GM23248 (cell line): ENCODE data around the gene ABCC3. TPM values are rescaled to one million over a fixed set of nuclear protein-coding genes. Genes with fewer than 3 reads are reported as not detected.

ENCODE experiments used
- DNase-seq: peaks from one replicate; pipeline ENCODE4 v3.0.0-alpha.2; 2015
- H2AFZ ChIP-seq: fragments of 200-600 bp; sonication (generic); 2 replicates; pipeline ENCODE4 v1.6.1; 2016; ENCODE audit warnings: antibody characterized with exemption
- H3F3A ChIP-seq: fragments of 200-600 bp; sonication (generic); 2 replicates; pipeline ENCODE4 v1.6.1; 2016; ENCODE audit warnings: mild to moderate bottlenecking, antibody characterized with exemption, mixed run types; ENCODE audit not compliant: insufficient read depth
- H3K27ac ChIP-seq: fragments of 200-600 bp; sonication (generic); 2 replicates; pipeline ENCODE4 v1.5.1; 2016; ENCODE audit warnings: mild to moderate bottlenecking
- H3K27me3 ChIP-seq: fragments of 200-600 bp; sonication (generic); replicated peaks from 2 replicates; pipeline ENCODE4 v1.6.1; 2016; ENCODE audit warnings: mild to moderate bottlenecking; ENCODE audit not compliant: insufficient read depth
- H3K36me3 ChIP-seq: fragments of 200-600 bp; sonication (generic); 2 replicates; pipeline ENCODE4 v1.6.1; 2016; ENCODE audit warnings: low read depth, mild to moderate bottlenecking
- H3K4me1 ChIP-seq: fragments of 200-600 bp; sonication (generic); 2 replicates; pipeline ENCODE4 v1.6.1; 2016; ENCODE audit warnings: mild to moderate bottlenecking; ENCODE audit not compliant: insufficient read depth
- H3K4me2 ChIP-seq: fragments of 200-600 bp; sonication (generic); one replicate; pipeline ENCODE4 v1.6.1; 2016; ENCODE audit warnings: mild to moderate bottlenecking; ENCODE audit not compliant: unreplicated experiment
- H3K4me3 ChIP-seq: fragments of 200-600 bp; sonication (generic); 2 replicates; pipeline ENCODE4 v1.5.1; 2016; ENCODE audit warnings: mild to moderate bottlenecking
- H3K79me2 ChIP-seq: fragments of 200-600 bp; sonication (generic); 2 replicates; pipeline ENCODE4 v1.6.1; 2016; ENCODE audit warnings: mild to moderate bottlenecking; ENCODE audit not compliant: insufficient read depth
- H3K9ac ChIP-seq: fragments of 200-600 bp; sonication (generic); 2 replicates; pipeline ENCODE4 v1.6.1; 2016; ENCODE audit warnings: mild to moderate bottlenecking
- H3K9me2 ChIP-seq: fragments of 200-600 bp; sonication (generic); 2 replicates; pipeline ENCODE4 v1.6.1; 2016; ENCODE audit warnings: mixed run types, mild to moderate bottlenecking, moderate library complexity; ENCODE audit not compliant: insufficient read depth
- H3K9me3 ChIP-seq: fragments of 200-600 bp; sonication (generic); one replicate; pipeline ENCODE4 v1.6.1; 2017; ENCODE audit warnings: low read depth
- H4K20me1 ChIP-seq: fragments of 200-600 bp; sonication (generic); 2 replicates; pipeline ENCODE4 v1.6.0; 2016; ENCODE audit not compliant: insufficient read depth
- EZH2 ChIP-seq: fragments of 200-600 bp; sonication (generic); IDR thresholded peaks from 2 replicates; pipeline ENCODE4 v1.6.1; 2018; ENCODE audit warnings: antibody characterized with exemption, mild to moderate bottlenecking; ENCODE audit not compliant: insufficient read depth, poor library complexity, severe bottlenecking
- EZH2phosphoT487 ChIP-seq: fragments of 200-600 bp; sonication (generic); IDR thresholded peaks from 2 replicates; pipeline ENCODE4 v1.6.1; 2018; ENCODE audit warnings: antibody characterized with exemption, moderate library complexity, mild to moderate bottlenecking, low read depth; ENCODE audit not compliant: insufficient read depth
- WGBS, 2 experiments: methylation state at CpG; one replicate each; pipeline ENCODE4 v1.1.6; 2015 to 2017; ENCODE audit warnings: low lambda C conversion rate in 2 of 2, low coverage in 1 of 2; ENCODE audit errors: missing lambda C conversion rate in 2 of 2; 5-methylcytosine and 5-hydroxymethylcytosine counted together
- in situ Hi-C: fragments of 300-500 bp; cut with MboI; formaldehyde crosslinking; loops from 2 replicates; pipeline ENCODE4 v1.15.0; 2020
- polyA plus RNA-seq: library from polyadenylated mRNA; unstranded; fragments of >200 nt; fragmentation: Nextera tagmentation; extraction: Ambion mirVana; gene quantifications from 2 replicates; pipeline ENCODE4 v1.2.1, GENCODE V29; 2016
- total RNA-seq: library from RNA; depleted of rRNA; stranded (reverse); fragments of >200 nt; shearing (Covaris generic); gene quantifications from 2 replicates; pipeline ENCODE4 v1.2.3, GENCODE V29; 2014

Gene ABCC3
- total and polyA plus RNA-seq, 2 experiments from 2014 or later, result 32.0 to 38.5 TPM

DNA sequence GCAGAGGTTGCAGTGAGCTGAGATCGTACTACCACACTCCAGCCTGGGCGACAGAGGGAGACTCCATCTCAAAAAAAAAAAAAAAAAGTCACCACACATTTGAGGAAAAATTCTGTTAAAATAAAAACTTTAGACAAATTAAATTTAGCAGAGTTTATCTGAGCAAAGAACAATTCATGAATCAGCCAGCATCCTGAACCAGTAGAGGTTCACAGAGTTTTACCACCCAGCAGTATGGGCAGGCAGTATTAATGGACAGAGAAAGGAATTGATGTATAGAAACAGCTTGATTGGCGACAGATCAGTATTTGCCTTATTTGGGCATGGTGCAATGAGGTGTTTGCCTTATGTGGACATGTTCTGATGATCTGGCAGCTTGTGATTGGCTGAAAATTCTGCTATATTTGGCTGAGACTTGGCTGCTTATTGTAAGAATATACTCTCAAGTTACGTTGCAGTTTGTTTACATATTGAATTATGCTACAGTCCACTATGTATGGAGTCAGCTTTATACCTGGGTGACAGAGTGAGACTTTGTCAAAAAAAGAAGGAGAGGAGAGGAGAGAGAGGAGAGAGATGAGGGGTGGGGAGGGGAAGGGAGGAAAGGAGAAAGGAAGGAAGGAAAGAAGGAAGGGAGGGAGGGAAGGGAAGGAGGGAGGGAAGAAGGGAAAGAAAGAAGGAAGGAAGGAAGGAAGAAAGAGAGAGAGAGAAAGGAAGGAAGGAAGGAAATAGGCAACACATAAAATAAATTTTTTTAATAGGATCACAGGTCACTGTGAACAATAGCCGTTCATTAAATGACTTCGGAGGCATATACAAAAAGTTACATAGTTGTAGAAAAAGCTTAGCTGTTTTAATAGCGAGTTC, 14.6 kb downstream of the ABCC3 start:
- no peaks in the 10 kb centered on the region for H3K27me3 ChIP-seq
- in situ Hi-C loops, result no loop called here
- H2AFZ ChIP-seq, result no peak overlapping the region
- no peaks in the 10 kb centered on the region for H3K9me2 ChIP-seq
- H3F3A ChIP-seq, result 0 out of 2 replicates have a peak, but pooled peaks cover 4% of the 10 kb centered on the region
- H3K4me3 ChIP-seq, result no peak overlapping the region
- DNase-seq, result no peak
- no peaks in the 10 kb centered on the region for H3K9me3 ChIP-seq
- H4K20me1 ChIP-seq, result no peaks in the 10 kb centered on the region
- no peak overlapping the region for H3K4me2 ChIP-seq
- WGBS, 2 experiments, result 87% methylated on average over 7 of the region's 7 CpGs
- no peak overlapping the region for H3K9ac ChIP-seq
- no peaks in the 10 kb centered on the region for H3K4me1 ChIP-seq
- H3K36me3 ChIP-seq, result no peaks in the 10 kb centered on the region
- TF ChIP-seq EZH2phosphoT487 (no peak), EZH2 (no peak)
- 0 out of 2 replicates have a peak, but pooled peaks cover 12% of the 10 kb centered on the region for H3K79me2 ChIP-seq
- H3K27ac ChIP-seq, result no peak overlapping the region

DNA sequence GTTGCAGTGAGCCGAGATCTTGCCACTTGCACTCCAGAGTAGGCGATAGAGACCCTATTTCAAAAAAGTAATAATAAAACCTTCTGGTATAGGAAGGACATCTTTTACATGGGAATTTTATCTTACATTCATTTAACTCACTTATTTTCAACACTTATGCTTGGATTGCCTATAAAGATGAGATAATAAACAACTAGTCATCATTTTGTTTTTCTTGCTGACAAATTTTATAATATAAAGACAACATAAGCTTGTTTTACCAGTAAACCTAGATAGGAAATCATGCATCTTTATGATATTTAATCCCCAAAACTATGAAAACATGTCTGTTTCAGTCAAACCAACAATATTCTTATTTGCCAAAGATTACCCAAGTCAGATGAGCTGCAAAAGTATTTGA, 17.0 kb downstream of the ABCC3 start:
- in situ Hi-C loops, result no loop called here
- Histone ChIP-seq H3F3A (0 out of 2 replicates have a peak, but pooled peaks cover 4% of the 10 kb centered on the region), H3K9me2 (no peaks in the 10 kb centered on the region), H3K27ac (no peak overlapping the region), H3K36me3 (no peaks in the 10 kb centered on the region), H2AFZ (no peak overlapping the region), H3K9ac (no peak overlapping the region), H3K4me3 (no peak overlapping the region), H3K27me3 (no peaks in the 10 kb centered on the region), H3K4me1 (no peaks in the 10 kb centered on the region), H3K4me2 (no peak overlapping the region), H3K9me3 (no peaks in the 10 kb centered on the region), H3K79me2 (0 out of 2 replicates have a peak, but pooled peaks cover 4% of the 10 kb centered on the region), H4K20me1 (no peaks in the 10 kb centered on the region)
- 96 to 100% methylated on average over 2 of the region's 2 CpGs for WGBS, 2 experiments
- TF ChIP-seq EZH2 (no peak), EZH2phosphoT487 (no peak)
- no peak for DNase-seq

DNA sequence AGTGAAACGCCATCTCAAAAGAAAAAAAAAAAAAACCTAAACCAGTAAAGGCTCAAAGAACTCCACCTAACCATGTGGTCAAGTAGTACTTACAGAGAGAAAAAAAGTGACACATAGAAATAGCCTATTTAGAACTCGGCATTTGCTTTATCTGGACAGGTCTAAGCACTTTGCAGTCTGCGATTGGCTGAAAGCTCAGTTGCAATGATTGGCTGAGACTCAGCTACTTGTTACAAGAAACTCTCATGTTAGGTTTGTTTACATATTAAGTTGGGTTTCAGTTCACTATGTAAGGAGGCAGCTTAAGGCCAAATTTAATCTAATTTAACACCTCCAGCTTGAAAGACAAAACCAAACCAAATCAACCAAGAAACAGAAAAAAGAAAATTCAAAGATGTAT, 19.1 kb downstream of the ABCC3 start:
- 92 to 96% methylated on average over 3 of the region's 3 CpGs for whole genome bisulfite sequencing, 2 experiments
- Histone ChIP-seq H3K27me3 (no peaks in the 10 kb centered on the region), H3F3A (0 out of 2 replicates have a peak, but pooled peaks cover 4% of the 10 kb centered on the region), H3K9ac (no peak overlapping the region), H3K4me3 (no peak overlapping the region), H3K79me2 (no peaks in the 10 kb centered on the region), H3K36me3 (no peaks in the 10 kb centered on the region), H3K9me2 (no peaks in the 10 kb centered on the region), H3K27ac (no peak overlapping the region), H3K9me3 (no peaks in the 10 kb centered on the region), H2AFZ (no peak overlapping the region), H4K20me1 (no peaks in the 10 kb centered on the region), H3K4me2 (no peak overlapping the region), H3K4me1 (no peaks in the 10 kb centered on the region)
- in situ Hi-C loops, result no loop called here
- no peak for TF ChIP-seq EZH2phosphoT487
- TF ChIP-seq EZH2, result no peak
- DNase-seq, result no peak

DNA sequence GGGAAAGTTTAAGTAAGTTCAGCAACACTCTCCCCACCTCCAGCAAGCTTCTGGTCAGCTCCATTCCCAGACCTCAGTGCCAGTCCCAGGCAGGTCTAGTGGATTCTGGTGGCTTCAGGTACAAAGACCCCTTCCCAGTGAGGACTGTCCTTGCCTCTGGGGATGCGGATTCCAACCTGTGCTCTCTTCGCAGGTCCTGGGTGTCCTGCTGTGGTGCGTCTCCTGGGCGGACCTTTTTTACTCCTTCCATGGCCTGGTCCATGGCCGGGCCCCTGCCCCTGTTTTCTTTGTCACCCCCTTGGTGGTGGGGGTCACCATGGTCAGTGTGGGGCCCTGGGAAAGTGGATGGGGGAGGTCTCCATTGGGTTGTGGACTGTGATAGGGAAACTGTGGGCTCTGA, 21.8 kb downstream of the ABCC3 start:
- H3K9me2 ChIP-seq, result no peaks in the 10 kb centered on the region
- WGBS, 2 experiments, result 89% methylated on average over 5 of the region's 5 CpGs
- H3K27me3 ChIP-seq, result no peaks in the 10 kb centered on the region
- no peaks in the 10 kb centered on the region for H3K36me3 ChIP-seq
- in situ Hi-C loops, result no loop called here
- H3K79me2 ChIP-seq, result no peaks in the 10 kb centered on the region
- H3K4me1 ChIP-seq, result peaks cover 23% of the 10 kb centered on the region
- no peaks in the 10 kb centered on the region for H4K20me1 ChIP-seq
- peaks cover 19% of the 10 kb centered on the region for H3F3A ChIP-seq
- no peak for TF ChIP-seq EZH2
- TF ChIP-seq EZH2phosphoT487, result no peak
- no peak overlapping the region for H3K4me2 ChIP-seq
- H3K9ac ChIP-seq, result no peak overlapping the region
- no peak overlapping the region for H3K27ac ChIP-seq
- no peak overlapping the region for H3K4me3 ChIP-seq
- H2AFZ ChIP-seq, result no peak overlapping the region
- DNase-seq, result no peak
- no peaks in the 10 kb centered on the region for H3K9me3 ChIP-seq
